Endometrial microvascular endothelial cells (primary cell): ENCODE measurements around the gene C2orf81. TPM values are rescaled to one million over a fixed set of nuclear protein-coding genes. Genes with fewer than 3 reads are reported as not detected.

Source experiments
- in situ Hi-C: cut with HindIII; loops from 2 replicates; pipeline ENCODE4 v1.10.0; 2017; ENCODE audit warnings: low sequenced_read_pairs, low pct_unique_long_range_greater_than_20kb; ENCODE audit errors: inconsistent ontology term
- total RNA-seq: library from RNA; depleted of rRNA; stranded (reverse); fragments of >200 nt; gene quantifications from one replicate; pipeline ENCODE4 v1.2.3, GENCODE V29; 2015; ENCODE audit errors: inconsistent ontology term

Gene C2orf81
- total RNA-seq, 1 donor from 2014 or later: 0.46 TPM

DNA sequence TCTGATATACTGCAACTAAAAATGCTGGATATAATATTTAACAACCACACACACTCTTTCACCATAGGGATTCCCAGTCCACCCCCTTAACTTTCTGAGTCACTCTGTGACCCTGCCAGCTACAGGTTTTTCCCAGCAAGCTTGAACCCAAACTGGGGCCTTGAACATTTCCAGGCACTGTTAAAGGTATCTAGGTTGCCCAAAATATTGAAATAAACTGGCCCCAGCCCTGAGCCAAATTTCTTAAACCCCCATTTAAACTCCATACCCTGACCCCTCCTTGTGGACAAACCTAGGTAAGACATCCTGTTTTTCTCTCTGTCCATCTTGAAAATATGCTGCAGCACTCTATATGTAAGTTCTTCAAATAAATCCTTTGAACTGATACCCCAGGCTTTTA lies 21.6 kb downstream of the C2orf81 start:
- in situ Hi-C loops: no loop called here

DNA sequence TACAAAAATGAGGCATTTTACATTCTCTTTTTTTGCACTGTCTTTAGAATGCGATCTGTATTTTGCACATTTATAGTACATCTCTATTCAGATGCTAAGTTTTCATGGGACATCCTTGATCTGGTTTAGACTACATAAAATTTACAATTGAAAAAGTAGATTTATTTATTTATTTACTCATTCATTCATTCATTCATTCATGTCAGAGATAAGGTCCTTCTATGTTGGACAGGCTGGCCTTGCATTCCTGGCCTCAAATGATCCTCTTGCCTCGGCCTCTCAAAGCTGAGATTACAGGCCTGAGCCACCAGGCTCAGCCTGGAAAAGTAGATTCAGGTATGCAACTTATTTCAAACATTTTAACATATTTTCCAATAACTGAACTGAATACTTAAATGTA lies 25.3 kb downstream of the C2orf81 start:
- in situ Hi-C loops: no loop called here

DNA sequence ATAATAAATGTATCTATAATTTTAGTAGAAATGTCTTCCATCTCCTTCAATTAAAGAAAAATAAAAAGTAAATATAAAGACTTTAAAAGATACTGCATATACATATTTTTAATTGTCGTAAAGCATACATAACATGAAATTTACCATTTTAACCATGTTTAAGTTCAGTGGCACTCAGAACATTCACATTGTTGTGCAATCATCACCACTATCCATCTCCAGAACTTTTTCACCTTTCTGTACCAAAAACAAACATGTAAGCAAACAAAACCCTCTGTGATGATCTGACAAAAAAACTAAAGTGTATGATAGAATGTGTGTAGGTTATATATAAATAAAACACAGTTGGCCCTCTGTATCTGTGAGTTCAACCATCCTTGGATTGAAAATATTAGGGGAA lies 27.9 kb downstream of the C2orf81 start:
- in situ Hi-C loops: no loop called here

DNA sequence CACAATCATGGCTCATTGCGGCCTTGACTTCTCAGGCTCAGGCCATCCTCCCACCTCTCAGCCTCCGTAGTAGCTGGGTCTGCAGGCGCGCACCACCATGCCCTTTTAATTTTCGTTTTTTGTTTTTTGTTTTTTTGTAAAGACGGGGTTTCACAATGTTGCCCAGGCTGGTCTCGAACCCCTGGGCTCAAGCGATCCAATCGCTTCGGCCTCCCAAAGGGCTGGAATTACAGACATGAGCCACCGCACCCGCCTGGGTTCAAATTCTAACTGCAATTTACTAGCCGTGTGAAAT lies 29.0 kb downstream of the C2orf81 start:
- in situ Hi-C loops: no loop called here

DNA sequence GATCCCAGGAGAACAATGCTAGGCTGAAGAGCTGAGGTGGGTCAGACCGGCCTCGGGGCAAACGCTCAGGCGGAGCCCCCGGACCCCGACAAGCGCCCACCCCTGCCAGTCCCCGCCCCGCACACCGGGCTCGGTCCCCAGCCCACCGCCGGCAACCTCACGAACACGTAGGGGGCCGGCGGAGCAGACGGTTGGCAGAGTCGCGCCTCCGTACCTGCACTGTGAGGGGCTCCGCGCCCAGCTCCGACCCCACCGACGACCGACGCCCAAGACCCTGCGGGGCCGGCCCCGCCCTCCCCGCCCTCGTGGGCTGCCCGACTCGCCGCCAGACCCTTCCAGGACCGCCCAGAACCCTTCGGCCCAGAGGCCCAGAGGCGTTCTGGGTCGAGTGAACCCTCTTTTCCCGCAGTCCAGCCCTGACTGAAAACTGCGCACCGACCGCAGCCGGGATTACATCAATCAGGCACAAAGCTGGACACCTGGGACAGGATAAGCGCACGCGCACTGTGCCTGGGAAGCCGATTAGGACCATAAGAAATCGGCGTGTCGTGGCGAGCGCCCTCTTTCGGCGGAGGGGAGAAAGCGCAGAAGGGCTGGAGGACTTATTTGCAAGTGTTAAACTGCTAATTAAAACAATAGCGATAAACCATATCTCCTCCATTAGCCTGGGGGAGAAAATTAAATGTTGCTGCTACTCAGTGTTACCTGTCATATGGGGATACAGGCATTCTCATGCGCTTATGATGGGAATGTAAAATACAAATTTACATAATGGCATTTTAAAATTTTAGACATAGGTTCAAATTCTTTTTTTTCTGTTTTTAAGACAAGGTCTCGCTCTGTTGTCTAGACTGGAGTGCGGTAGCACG lies 29.6 kb downstream of the C2orf81 start:
- in situ Hi-C loops: no loop called here

DNA sequence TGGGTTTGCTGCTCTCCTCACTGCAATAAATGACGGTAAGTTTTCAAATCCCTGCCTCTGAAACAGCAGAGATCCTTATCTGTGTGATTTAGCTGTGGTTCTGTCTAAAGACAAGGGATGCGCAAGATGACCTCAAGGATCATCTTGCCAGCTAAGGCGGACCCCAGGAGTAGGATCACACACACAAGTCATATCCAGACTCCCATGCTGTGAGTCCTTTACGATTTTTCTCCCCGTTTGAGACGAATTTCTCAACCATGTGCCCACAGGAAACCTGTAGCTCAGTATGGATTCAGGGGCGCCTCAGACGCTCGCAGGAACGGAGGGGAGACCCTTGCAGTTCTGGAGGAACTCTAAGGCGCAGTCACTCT lies 30.2 kb downstream of the C2orf81 start:
- in situ Hi-C loops: no loop called here

DNA sequence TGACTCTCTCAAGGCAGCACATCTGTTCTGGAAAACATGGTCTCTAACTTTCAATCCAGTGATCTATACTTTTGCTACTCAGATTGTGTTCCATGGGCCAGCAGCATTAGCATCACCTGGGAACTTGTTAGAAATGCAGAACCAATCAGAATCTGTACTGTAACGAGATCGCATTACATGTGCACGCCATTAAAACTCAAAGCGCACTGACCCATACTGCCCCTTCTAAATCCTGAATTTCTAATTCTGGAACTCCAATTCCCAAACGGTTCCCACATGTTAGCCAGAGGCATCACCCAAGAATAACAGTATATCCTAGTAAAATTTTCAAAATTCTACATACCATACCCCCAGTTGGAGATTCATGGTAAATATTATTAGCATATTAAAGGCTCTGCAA lies 30.8 kb downstream of the C2orf81 start:
- in situ Hi-C loops: no loop called here

DNA sequence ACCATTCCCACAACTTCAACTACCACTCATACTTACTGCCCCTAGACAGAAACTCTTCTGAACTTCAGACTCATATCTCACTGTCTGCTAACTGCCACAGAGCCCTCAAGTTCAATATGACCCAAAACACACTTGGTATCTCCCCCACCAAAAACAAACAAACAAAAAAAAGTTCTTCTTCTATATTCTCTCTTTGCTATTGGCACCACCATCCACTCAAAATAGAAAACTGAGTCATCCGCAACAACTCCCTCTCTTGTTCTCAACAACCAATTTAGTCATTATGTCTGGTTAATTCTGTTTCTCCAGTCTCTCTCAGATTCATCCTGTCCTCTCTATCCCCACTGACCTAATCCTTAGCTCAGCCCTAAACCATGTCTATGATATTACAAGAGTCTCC lies 34.1 kb downstream of the C2orf81 start:
- in situ Hi-C loops: no loop called here

DNA sequence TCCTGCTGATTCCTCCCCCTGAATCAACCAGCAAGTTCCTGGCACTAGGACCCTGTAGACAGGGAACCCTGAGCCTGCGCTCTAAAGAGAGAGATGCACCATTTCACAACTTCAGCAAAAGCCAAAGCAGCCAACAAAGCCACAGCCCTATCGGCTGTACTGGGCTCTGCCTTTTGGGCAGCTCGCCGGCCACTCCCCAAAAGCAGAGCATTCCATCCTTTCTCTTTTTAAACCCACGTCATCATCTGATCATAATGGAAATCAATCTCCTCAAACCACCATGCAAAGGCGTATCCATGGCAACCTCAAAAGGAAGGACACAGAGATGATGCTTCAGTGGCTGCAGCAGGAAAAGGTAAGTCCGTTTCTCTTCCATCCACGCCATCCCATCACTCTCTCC lies 36.0 kb downstream of the C2orf81 start:
- in situ Hi-C loops: no loop called here

DNA sequence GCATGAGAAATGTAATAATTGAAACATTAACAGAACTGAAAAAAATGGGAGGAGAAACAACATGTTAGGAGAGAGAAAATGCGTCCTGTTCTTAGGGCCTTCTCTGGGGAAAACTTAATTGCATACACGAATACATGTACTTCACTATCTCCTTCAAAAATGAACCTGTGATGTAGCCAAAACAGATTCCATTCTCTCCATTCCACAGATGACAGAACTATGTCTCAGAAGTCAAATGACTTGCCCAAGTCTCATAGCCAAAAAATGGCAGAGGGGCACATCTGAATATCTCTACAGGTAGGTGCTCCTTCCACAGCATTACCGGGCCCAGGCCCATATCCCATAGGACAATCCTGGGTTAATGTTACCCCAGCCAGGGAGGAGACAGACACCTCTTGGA lies 37.4 kb downstream of the C2orf81 start:
- in situ Hi-C loops: no loop called here

DNA sequence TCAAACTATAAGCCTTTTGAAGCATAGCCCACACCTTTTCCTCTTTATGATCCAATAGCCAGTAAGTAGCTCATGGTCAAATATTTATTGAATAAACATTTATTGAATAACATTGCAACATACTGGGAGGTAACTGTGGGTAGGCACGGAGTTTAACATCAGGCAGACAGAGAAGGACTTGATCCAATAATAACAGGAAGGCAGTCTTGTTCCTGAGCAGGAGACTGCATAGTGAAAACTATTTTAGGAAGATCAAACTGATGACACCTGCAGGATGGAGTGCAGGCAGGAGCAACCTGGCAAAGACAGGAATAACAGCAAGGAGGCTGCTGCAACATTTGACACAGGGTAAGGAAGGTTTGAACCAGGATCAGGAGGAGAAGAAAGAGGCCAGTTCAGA lies 38.2 kb downstream of the C2orf81 start:
- in situ Hi-C loops: no loop called here

DNA sequence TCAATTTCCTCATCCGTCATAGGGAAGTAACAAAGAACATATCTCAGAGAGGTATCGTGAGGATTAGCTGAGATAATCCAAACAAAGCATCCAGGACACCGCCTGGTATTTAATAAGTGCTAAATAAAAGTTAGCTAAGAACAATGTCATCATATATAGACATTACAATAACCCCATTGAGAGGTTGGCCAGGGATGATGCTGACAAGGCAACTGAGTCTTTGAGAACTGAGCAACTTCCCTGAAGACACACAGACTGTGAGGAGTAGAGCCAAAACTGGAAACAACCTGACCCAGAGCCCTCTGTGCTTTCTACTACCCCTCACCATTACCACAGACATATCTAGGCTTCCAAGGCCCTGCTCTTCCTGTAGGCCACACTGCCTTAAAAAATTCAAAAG lies 39.7 kb downstream of the C2orf81 start:
- in situ Hi-C loops: no loop called here

DNA sequence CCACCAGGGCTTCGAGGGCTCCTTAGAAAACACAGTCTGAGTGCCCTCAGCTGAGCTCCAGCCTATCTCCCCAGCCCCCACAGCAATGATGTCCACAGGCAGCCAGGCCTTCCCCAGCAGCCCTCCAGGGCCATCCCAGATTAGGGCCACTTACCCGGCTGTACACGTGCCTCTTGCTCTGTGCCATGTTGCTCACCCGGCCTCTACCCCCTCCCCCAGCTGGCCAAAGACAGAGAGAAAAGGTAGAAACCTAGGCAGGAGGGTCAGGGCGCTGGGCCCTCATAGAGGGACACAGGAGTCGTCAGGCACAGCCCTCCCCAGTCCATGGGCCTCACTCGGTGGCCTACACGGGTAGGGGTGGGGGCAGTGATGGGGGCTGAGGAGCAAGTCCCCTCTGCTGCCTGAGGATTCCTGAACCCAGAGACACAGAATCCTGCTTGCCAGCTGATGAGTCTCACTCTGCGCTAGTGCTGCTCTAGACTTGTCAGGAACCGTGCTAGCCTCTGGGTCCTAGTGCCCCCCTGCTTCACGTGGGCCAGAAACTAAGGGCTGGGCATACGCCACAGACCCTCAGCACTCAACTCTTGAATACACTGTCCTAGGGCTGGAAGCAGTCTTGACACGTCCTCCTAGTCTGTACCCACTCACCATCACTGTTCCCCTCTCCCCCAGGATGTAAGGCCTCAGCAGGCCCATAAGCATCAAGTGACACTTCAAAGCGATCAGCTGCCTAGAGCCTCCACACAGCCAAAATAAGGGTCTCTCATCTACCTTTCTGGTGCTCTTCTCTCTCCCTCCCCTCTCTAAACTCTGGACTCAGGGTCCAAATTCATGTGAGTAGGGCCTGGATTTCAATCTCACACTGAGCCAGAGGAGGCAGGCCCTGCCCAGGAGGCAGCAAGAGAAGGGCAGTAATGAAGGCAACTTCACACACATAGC lies 41.3 kb downstream of the C2orf81 start, which contains the start of gene DCTN1:
Gene DCTN1, minus strand, starts transcription at position 461 of the 939 bp plus-strand sequence. Its CDS starts 274 bp downstream, at position 187.
- in situ Hi-C loops: no loop called here

DNA sequence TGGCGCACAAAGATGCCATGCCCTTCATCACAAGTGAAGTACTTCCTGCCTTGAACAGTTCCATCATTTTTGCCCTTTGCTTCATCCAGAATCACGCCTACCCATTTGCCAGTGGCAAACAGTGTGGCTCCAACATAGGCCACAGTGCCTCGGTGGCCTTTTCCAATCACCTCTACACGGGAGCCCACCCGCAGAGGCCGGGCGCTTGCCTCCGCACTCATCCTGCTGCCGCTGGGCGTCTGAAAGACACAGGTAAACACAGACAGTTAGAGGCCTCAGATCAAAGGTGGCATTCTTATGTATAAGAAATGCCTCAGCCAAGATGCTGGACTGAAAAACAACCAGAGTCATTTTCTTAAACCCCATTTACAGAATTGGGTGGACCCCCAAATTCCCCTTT lies 43.4 kb downstream of the C2orf81 start:
- in situ Hi-C loops: no loop called here

DNA sequence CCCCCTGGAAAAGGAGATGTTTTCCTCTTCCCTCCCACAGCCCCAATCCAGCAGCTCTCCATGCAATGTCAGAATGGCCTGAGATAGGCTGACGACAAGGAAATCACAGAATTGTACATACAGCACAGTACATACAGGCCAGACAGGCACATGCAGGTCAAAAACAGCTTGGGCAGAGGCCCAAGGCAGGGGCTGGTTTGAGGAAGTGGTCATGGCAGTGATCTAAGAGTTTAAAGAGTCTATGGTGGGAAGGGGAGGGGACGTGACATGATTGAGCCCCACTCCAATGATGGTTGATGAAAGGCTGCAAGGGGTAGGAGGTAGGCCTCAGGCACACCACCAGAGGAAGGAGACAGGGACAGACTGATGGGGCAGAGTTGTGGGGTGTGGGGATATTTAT lies 45.6 kb downstream of the C2orf81 start:
- in situ Hi-C loops: no loop called here

DNA sequence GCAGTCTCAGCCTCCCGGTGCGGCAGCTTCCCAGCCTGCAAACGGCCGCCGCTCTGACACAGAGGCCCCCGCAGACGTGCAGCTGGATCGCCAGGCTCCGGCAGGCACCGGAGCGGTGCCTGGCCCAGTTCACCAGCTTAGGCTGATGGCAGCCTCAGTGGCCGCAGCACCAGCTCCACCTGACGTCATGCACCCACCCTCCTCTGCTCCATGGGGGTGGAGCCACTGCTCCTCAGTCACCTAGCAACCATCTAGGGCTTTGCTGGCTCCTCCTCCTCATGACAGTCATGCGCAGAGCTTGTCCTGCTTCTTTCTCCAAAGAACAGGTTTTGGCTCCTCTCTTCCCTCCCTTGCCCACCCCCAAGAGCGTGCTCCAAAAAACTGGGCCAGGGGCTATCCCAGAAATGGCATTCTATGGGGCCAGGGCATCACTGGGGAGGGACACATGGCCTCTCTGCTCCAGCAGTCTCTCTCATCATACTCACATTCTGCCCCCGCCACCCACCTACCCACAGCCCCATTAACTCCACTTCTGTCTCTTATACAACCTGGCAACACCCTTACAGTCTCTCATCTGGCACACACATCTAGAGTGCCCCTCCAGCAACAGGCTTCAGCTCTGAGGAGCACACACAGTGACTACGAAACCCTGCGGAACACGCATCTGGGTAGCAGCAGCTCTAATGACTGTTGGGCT lies 46.8 kb downstream of the C2orf81 start:
- in situ Hi-C loops: no loop called here

DNA sequence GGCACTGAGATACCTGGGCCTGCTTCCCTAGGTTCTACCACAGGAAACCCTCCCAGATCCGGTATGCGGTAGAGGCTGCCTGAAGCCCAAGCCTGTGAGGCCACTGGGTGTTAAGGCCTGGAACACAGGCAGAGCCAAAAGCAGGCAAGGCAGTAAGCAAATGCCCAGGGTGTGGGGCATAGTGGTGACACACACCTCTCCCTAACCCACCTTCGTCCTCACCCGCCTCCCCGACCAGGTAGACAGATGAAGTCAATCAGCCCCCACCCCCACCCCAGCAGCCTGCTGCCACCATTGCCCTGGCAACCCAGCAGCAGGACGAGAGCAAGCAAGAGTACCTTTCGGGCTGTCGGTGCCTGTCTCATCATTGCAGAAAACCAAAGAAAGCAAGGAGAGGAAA lies 47.4 kb downstream of the C2orf81 start:
- in situ Hi-C loops: no loop called here

DNA sequence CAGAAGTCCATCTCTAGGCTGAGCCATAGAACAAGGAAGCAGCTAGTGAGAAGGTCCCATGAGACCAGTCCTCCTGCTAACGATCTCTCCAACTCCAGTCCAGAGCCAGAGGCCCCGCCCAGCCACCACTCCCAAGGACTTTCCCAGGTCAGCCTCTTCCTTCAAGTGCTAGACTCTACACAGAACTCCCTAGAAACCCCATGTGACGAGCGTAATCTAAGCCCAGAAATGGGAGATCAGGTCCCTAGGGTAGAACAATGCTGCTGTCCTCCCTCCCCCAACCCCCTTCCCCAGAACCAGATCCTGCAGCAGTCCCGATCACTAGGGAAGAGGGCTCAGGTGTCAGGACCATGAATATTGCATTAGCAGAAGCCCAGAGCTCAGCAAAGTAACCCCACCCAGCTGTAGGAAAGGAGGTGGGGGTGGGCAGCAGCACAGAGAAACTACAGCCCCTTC lies 48.2 kb downstream of the C2orf81 start:
- in situ Hi-C loops: no loop called here

DNA sequence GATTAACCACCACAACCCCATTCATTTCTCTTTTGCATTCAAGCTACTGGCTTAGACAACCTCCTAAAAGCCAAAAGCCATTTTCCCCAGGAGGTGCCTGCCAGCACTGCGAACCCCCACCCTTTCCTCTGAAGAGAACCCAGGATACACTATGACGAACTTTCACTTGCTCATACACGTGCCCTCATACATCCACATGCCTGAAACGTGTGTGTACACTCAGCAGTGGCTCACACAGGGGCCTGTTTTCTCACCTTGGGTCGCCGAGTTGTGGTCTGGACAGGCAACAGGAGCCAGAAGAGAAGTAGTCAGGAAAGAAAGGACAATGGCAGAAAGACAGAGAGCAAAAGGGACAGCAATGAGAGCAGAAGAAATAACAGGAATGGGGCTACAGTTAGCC lies 48.7 kb downstream of the C2orf81 start:
- in situ Hi-C loops: no loop called here
